ENCODE measurements around the gene JAKMIP3. TPM values are rescaled to one million over a fixed set of nuclear protein-coding genes. Genes with fewer than 3 reads are reported as not detected.

JAKMIP3 gene
- polyA plus RNA-seq, 3 donors = 0.20 TPM; not detected in 2

GRCh38 chr10:132061465-132061864 lies 4.3 kb upstream of the JAKMIP3 start:
- Mint-ChIP-seq H3K27ac (no peak overlapping the region), H3K4me3 (no peak overlapping the region), H3K9me3 (peaks cover 0 to 2% (median 0%) of the 10 kb centered on the region in 7 donors), H3K27me3 (ENCODE audit: low read depth in 3 of 3) (peaks cover 20 to 29% (median 25%) of the 10 kb centered on the region in 3 donors), H3K36me3 (no peaks in the 10 kb centered on the region), H3K4me1 (peaks cover 5% of the 10 kb centered on the region)
- Histone ChIP-seq H3K9ac (ENCODE audit: insufficient read depth, low read length, poor library complexity, severe bottlenecking) (no peak overlapping the region), H4K20me1 (ENCODE audit: insufficient read depth, low read length) (no peaks in the 10 kb centered on the region), H3K4me1 (ENCODE audit: control insufficient read depth in 1 of 2, insufficient read depth in 2 of 2, low read length in 2 of 2) (no peaks in the 10 kb centered on the region), H3K36me3 (replicated peaks in 1 of 2; ENCODE audit: control insufficient read depth in 1 of 2, insufficient read depth in 2 of 2, low read length in 2 of 2) (no peaks in the 10 kb centered on the region), H2AFZ (ENCODE audit: insufficient read depth, low read depth, low read length, poor library complexity, severe bottlenecking) (no peak overlapping the region), H3K27me3 (ENCODE audit: control insufficient read depth in 2 of 2, insufficient read depth in 2 of 2, low read length in 2 of 2) (peaks cover 0 to 15% of the 10 kb centered on the region in 2 donors), H3K4me3 (replicated peaks in 1 of 3; ENCODE audit: low read depth in 2 of 3, low read length in 3 of 3) (no peak overlapping the region), H3K4me2 (replicated peaks; ENCODE audit: extremely low read depth, low read length, poor library complexity, severe bottlenecking) (no peak overlapping the region), H3K79me2 (ENCODE audit: insufficient read depth, low read length) (no peaks in the 10 kb centered on the region), H3K27ac (ENCODE audit: low read depth in 1 of 2, low read length in 2 of 2) (no peak overlapping the region), H3K9me3 (replicated peaks in 1 of 2; ENCODE audit: control insufficient read depth in 1 of 2, insufficient read depth in 1 of 2, low read length in 2 of 2) (no peaks in the 10 kb centered on the region)
- intact Hi-C loops (cut with micrococcal nuclease) = no loop called here
- 83% methylated on average over 6 of the region's 6 CpGs for WGBS (ENCODE audit: insufficient coverage)
- no peak for TF ChIP-seq CTCF (IDR thresholded peaks at IDR 0.05)
- DNase-seq = no peak

GRCh38 chr10:132062116-132062515 lies 3.6 kb upstream of the JAKMIP3 start:
- Histone ChIP-seq H3K9ac (ENCODE audit: insufficient read depth, low read length, poor library complexity, severe bottlenecking) (no peak overlapping the region), H3K9me3 (replicated peaks in 1 of 2; ENCODE audit: control insufficient read depth in 1 of 2, insufficient read depth in 1 of 2, low read length in 2 of 2) (no peaks in the 10 kb centered on the region), H3K4me1 (ENCODE audit: control insufficient read depth in 1 of 2, insufficient read depth in 2 of 2, low read length in 2 of 2) (no peaks in the 10 kb centered on the region), H3K36me3 (replicated peaks in 1 of 2; ENCODE audit: control insufficient read depth in 1 of 2, insufficient read depth in 2 of 2, low read length in 2 of 2) (no peaks in the 10 kb centered on the region), H3K4me3 (replicated peaks in 1 of 3; ENCODE audit: low read depth in 2 of 3, low read length in 3 of 3) (no peak overlapping the region), H3K4me2 (replicated peaks; ENCODE audit: extremely low read depth, low read length, poor library complexity, severe bottlenecking) (no peak overlapping the region), H3K27ac (ENCODE audit: low read depth in 1 of 2, low read length in 2 of 2) (no peak overlapping the region), H4K20me1 (ENCODE audit: insufficient read depth, low read length) (no peaks in the 10 kb centered on the region), H3K79me2 (ENCODE audit: insufficient read depth, low read length) (no peaks in the 10 kb centered on the region), H3K27me3 (ENCODE audit: control insufficient read depth in 2 of 2, insufficient read depth in 2 of 2, low read length in 2 of 2) (peaks cover 0 to 15% of the 10 kb centered on the region in 2 donors), H2AFZ (ENCODE audit: insufficient read depth, low read depth, low read length, poor library complexity, severe bottlenecking) (no peak overlapping the region)
- Mint-ChIP-seq H3K36me3 (no peaks in the 10 kb centered on the region), H3K27me3 (ENCODE audit: low read depth in 3 of 3) (peaks cover 24 to 29% (median 26%) of the 10 kb centered on the region in 3 donors), H3K27ac (no peak overlapping the region), H3K9me3 (peaks cover 0 to 2% (median 0%) of the 10 kb centered on the region in 7 donors), H3K4me1 (peaks cover 5% of the 10 kb centered on the region), H3K4me3 (no peak overlapping the region)
- no peak for TF ChIP-seq CTCF (IDR thresholded peaks at IDR 0.05)
- WGBS (ENCODE audit: insufficient coverage) = 87% methylated on average over 9 of the region's 11 CpGs
- no peak for DNase-seq
- intact Hi-C loops (cut with micrococcal nuclease) = no loop called here
